Measurements from ENCODE around the gene TMPRSS12.

DNA sequence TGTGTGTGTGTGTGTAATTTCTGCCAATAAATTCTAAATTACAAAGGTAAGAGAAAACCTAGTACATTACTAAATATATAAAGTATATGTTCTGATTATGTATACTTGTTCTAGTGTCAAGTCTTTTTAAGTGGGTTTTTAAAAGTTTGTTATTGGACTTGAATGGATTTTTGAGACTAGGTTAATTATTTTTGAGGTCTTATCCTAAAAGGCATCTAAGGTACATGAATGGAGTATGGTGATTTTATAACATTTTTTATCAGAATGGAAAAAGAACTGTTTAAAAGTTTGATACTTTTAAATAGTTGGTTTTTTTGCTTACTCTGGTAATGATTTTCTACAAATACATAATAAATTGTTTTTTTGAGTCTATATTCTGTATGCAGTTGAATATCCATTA, 22.5 kb upstream of the TMPRSS12 start:
- TF ChIP-seq CTCF (IDR thresholded peaks at IDR 0.05): no peak
- TF ChIP-seq EP300 (IDR thresholded peaks at IDR 0.05): no peak

All from gastroesophageal sphincter (tissue), 3 donors.